CD1c-positive myeloid dendritic cell (primary cell): Measurements from ENCODE around the gene ZNF462.

Experiments
- DNase-seq: peaks from one replicate; pipeline ENCODE4 v3.0.0-alpha.2; 2016; ENCODE audit errors: extremely low spot score

Gene ZNF462

GRCh38 chr9:107000218-107000617 lies 137.3 kb downstream of the ZNF462 start:
- no peak for DNase-seq

- no peak for DNase-seq
Observed at GRCh38 chr9:107005201-107005600, 142.2 kb downstream of the ZNF462 start.

- no peak for DNase-seq
Observed at GRCh38 chr9:107007402-107007801, 144.4 kb downstream of the ZNF462 start.

GRCh38 chr9:107008011-107008410 lies 145.0 kb downstream of the ZNF462 start:
- DNase-seq = no peak

GRCh38 chr9:107008447-107008846 lies 145.5 kb downstream of the ZNF462 start:
- no peak for DNase-seq

- no peak for DNase-seq
Observed at GRCh38 chr9:107016383-107016782, 153.4 kb downstream of the ZNF462 start.

GRCh38 chr9:107018861-107019545 lies 156.0 kb downstream of the ZNF462 start:
- no peak for DNase-seq

- no peak for DNase-seq
Observed at GRCh38 chr9:107020040-107020530, 157.1 kb downstream of the ZNF462 start.

- DNase-seq = no peak
Observed at GRCh38 chr9:107024193-107024592, 161.2 kb downstream of the ZNF462 start.

- DNase-seq = no peak
Observed at GRCh38 chr9:107025260-107026035, 162.5 kb downstream of the ZNF462 start.

GRCh38 chr9:107029146-107029545 lies 166.2 kb downstream of the ZNF462 start:
- DNase-seq = no peak

- DNase-seq = no peak
Observed at GRCh38 chr9:107033966-107034365, 171.0 kb downstream of the ZNF462 start.

GRCh38 chr9:107034831-107035230 lies 171.9 kb downstream of the ZNF462 start:
- DNase-seq = no peak

GRCh38 chr9:107036367-107036766 lies 173.4 kb downstream of the ZNF462 start:
- DNase-seq = no peak

- no peak for DNase-seq
Observed at GRCh38 chr9:107039542-107039941, 176.6 kb downstream of the ZNF462 start.

GRCh38 chr9:107042606-107043005 lies 179.6 kb downstream of the ZNF462 start:
- no peak for DNase-seq

GRCh38 chr9:107043886-107044285 lies 180.9 kb downstream of the ZNF462 start:
- DNase-seq = no peak

- DNase-seq = no peak
Observed at GRCh38 chr9:107044872-107045271, 181.9 kb downstream of the ZNF462 start.

- no peak for DNase-seq
Observed at GRCh38 chr9:107046692-107047091, 183.7 kb downstream of the ZNF462 start.

- no peak for DNase-seq
Observed at GRCh38 chr9:107049046-107049802, 186.3 kb downstream of the ZNF462 start.

- DNase-seq = no peak
Observed at GRCh38 chr9:107049803-107050184, 186.8 kb downstream of the ZNF462 start.

- DNase-seq = no peak
Observed at GRCh38 chr9:107051392-107051791, 188.4 kb downstream of the ZNF462 start.
